KOPT-K1 (cell line): Measurements from ENCODE around the gene DDN.

Experiments used
- H3K27ac ChIP-seq: fragments of 200-600 bp; sonication (generic); 2 replicates; pipeline ENCODE4 v1.5.1; 2016; ENCODE audit warnings: antibody characterized with exemption, mild to moderate bottlenecking, low read depth, low read length; ENCODE audit not compliant: poor library complexity, severe bottlenecking
- H3K36me3 ChIP-seq: fragments of 200-600 bp; sonication (generic); 2 replicates; pipeline ENCODE4 v1.5.1; 2017; ENCODE audit warnings: antibody characterized with exemption, mild to moderate bottlenecking, low read length, moderate library complexity; ENCODE audit not compliant: insufficient read depth
- H3K9me3 ChIP-seq: fragments of 200-600 bp; sonication (generic); 2 replicates; pipeline ENCODE4 v1.5.1; 2017; ENCODE audit warnings: antibody characterized with exemption, low read length, mild to moderate bottlenecking; ENCODE audit not compliant: insufficient read depth, poor library complexity, severe bottlenecking

Gene DDN

GRCh38 chr12:48957141-48958048 is 41.8 kb downstream of the DDN start, which contains the start of gene ARF3:
TSS of gene ARF3 (minus strand) at chr12:48957487. CDS start at chr12:48941095, 16,392 bp downstream.
- Histone ChIP-seq H3K36me3 (peaks cover 24% of the 10 kb centered on the region; the same call in 1 of the 2 replicates), H3K27ac (peak within 1 kb of the TSS; percentile 85), H3K9me3 (no peaks in the 10 kb centered on the region)

DNA sequence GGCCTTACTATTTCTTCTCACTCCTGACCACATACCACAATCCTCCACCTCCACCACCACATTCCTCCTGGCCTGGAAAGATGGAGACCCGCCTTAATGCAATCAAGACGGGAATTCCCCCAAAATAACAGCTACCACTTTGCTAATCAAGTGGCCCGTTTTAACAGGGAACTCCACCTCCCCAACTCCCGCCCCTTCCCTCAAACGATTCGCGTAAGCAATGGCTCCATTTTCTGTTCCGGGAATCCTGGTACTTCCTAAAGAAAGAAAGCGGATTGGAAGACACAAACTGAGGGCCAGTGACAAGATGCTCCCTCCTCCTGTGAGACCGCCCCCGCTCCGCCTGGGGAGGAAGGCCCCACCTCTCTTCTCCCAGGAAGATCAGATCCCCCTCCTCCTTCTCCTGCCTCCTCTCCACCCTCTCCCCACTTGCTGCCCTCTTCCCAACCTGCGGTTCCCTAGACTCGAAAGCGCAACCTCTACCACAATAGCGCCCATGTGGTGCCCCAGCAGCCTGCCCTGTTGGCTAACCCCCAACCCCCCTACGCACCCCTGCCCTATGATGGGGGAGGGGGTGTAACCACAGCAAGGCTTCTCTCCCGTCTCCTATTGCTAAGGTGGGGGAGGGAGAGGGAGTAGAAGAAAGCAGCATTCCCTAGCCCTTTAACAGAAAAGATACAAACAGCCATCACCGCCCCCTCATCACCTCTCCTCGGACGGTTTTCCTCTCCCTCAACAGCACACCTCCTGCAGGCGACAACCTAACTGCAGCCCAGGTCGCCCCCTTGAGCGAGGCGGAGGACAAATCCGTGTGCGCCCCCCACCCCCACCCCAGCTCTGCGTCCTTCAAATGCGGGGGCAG is 42.7 kb downstream of the DDN start:
- Histone ChIP-seq H3K36me3 (peaks cover 29% of the 10 kb centered on the region; the same call in 1 of the 2 replicates), H3K27ac (peak overlapping the region; percentile 85)

GRCh38 chr12:48954841-48955501 is 44.2 kb downstream of the DDN start:
- Histone ChIP-seq H3K27ac (no peak overlapping the region), H3K9me3 (no peaks in the 10 kb centered on the region), H3K36me3 (peaks cover 36% of the 10 kb centered on the region; the same call in 1 of the 2 replicates)

More for the DNA sequence above, 42.7 kb downstream of the DDN start:
- no peaks in the 10 kb centered on the region for H3K9me3 ChIP-seq

- Histone ChIP-seq H3K27ac (no peak overlapping the region), H3K9me3 (no peaks in the 10 kb centered on the region), H3K36me3 (peaks cover 42% of the 10 kb centered on the region)
These were observed 45.1 kb downstream of the DDN start for GRCh38 chr12:48954061-48954460.

- Histone ChIP-seq H3K36me3 (peaks cover 42% of the 10 kb centered on the region), H3K9me3 (no peaks in the 10 kb centered on the region), H3K27ac (no peak overlapping the region)
These were observed 46.5 kb downstream of the DDN start for GRCh38 chr12:48952691-48953090.

DNA sequence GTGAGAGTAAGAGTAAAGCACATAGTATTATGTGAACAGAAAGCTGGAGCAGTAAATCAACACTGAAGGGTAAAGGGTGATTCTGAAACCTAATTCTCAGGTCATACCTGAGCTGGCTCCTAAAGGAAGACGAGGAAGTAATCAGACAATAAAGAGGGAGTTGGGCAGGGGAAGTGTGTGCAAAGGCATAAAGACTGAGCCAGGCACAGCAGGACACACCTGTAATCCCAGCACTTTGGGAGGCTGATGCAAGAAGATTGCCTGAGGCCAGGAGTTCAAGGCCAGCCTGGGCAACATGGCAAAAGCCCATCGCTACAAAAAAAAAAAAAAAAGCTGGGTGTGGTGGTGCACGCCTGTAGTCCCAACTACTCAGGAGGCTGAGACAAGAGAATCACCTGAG is 51.4 kb downstream of the DDN start:
- Histone ChIP-seq H3K36me3 (peaks cover 29% of the 10 kb centered on the region), H3K27ac (no peak overlapping the region), H3K9me3 (no peaks in the 10 kb centered on the region)

DNA sequence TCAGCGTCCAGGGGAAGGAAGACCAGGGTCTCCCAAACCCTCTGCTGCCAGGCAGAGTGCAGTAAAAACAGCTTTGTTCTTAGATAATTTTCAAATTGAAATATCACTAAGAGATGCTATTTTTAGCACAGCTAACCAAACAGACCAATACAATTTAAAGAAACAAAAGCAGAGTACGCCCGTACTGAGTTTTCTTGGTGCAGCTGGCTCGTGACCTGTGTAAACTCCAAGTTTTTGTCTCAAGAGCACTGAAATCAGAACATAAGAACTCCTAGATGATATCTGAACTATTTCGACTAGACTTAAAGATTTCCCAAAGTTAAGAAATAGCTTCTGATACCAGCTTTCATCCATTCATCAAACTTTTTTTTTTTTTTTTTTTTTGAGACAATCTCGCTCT is 52.2 kb downstream of the DDN start:
- peaks cover 27% of the 10 kb centered on the region for H3K36me3 ChIP-seq
- no peaks in the 10 kb centered on the region for H3K9me3 ChIP-seq
- no peak overlapping the region for H3K27ac ChIP-seq

DNA sequence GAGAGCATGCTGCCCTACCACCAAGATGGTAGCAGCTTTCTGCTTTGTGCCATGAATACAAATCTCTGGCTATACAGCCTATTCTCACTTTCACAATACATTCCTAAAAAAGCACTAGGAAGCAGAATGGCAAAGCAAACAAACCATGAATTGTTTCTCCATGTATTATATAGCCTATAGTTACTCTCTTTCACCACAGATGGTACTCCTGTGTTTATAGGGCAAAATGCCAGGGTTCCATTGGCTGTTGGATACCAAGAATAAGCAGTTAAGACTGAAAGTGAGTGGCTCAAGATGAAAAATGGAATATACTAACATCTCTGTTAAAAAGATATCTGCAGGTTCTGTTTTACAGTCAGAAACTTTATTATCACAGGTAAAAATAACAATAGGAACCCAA is 53.0 kb downstream of the DDN start:
- Histone ChIP-seq H3K36me3 (peaks cover 31% of the 10 kb centered on the region), H3K9me3 (no peaks in the 10 kb centered on the region), H3K27ac (no peak overlapping the region)
